Measurements from ENCODE around the gene VTI1B. TPM values are rescaled to one million over a fixed set of nuclear protein-coding genes. Genes with fewer than 3 reads are reported as not detected.
"Not testable (repeated sequence)": the region's sequence is repeated elsewhere in the genome, so short reads cannot be mapped to it uniquely, and the experiment has no call there.

Gene VTI1B
- total RNA-seq, 2 donors from 2014 or later, result 118 to 120 TPM

DNA sequence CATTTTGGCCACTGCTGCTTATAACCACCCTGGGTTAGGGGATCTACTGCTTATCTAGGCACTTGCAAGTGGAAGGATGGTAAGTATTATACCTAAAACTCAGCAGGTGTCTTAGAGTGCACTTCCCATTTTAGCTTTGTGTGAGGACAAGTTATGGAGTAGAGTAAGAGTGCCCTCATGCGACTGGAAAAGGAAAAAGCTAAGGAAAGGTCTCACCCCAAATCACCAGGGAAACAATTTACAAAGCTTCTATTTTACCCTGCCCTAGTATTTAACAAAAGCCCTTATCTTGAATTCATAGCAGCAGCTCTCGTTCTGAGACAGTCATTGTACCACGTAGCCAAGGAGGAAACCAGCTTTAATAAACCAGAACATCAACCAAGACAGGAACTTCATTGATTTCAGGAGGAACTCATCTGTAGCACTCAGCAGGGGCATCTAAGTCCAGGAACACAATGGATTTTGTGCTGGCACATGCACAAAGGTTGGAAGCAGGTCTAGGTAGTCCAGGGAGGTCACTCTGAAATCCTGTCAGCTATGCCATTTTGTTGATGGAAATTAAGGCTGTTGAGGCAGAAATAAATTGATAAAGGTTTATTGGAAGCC is 30.2 kb upstream of the VTI1B start:
- peaks cover 6% of the 10 kb centered on the region for H3K4me1 Mint-ChIP-seq
- no peaks in the 10 kb centered on the region for H3K27me3 ChIP-seq (ENCODE audit: control insufficient read depth, insufficient read depth, low read length, poor library complexity, severe bottlenecking)
- no peak overlapping the region for H3K4me3 ChIP-seq (ENCODE audit: low read length)
- H3K9me3 ChIP-seq (ENCODE audit: control insufficient read depth, low read length), result peaks cover 24% of the 10 kb centered on the region
- no peaks in the 10 kb centered on the region for H3K36me3 Mint-ChIP-seq (ENCODE audit: low read depth)
- no peaks in the 10 kb centered on the region for H3K4me1 ChIP-seq (ENCODE audit: control insufficient read depth, insufficient read depth, low read length)
- no peak overlapping the region for H3K9ac ChIP-seq (ENCODE audit: extremely low read depth, low read length, poor library complexity, severe bottlenecking)
- no peaks in the 10 kb centered on the region for H3K27me3 Mint-ChIP-seq (ENCODE audit: insufficient read depth)
- H3K27ac Mint-ChIP-seq, result no peak overlapping the region
- peak; percentile 58 for DNase-seq
- H3K27ac ChIP-seq (ENCODE audit: low read depth, low read length), result no peak overlapping the region
- TF ChIP-seq, protein P1, sequence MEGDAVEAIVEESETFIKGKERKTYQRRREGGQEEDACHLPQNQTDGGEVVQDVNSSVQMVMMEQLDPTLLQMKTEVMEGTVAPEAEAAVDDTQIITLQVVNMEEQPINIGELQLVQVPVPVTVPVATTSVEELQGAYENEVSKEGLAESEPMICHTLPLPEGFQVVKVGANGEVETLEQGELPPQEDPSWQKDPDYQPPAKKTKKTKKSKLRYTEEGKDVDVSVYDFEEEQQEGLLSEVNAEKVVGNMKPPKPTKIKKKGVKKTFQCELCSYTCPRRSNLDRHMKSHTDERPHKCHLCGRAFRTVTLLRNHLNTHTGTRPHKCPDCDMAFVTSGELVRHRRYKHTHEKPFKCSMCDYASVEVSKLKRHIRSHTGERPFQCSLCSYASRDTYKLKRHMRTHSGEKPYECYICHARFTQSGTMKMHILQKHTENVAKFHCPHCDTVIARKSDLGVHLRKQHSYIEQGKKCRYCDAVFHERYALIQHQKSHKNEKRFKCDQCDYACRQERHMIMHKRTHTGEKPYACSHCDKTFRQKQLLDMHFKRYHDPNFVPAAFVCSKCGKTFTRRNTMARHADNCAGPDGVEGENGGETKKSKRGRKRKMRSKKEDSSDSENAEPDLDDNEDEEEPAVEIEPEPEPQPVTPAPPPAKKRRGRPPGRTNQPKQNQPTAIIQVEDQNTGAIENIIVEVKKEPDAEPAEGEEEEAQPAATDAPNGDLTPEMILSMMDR (conservative IDR thresholded peaks at IDR 0.05), result peak; percentile 83
- no peaks in the 10 kb centered on the region for H3K36me3 ChIP-seq (ENCODE audit: control insufficient read depth, insufficient read depth, low read length)
- no peak overlapping the region for H3K4me3 Mint-ChIP-seq
- 0 to 6% methylated on average over 2 to 3 of the region's 3 CpGs for WGBS, 2 experiments (ENCODE audit: insufficient coverage in 1 of 2, insufficient read length in 1 of 2)
- H3K9me3 Mint-ChIP-seq, result peaks cover 22% of the 10 kb centered on the region

DNA sequence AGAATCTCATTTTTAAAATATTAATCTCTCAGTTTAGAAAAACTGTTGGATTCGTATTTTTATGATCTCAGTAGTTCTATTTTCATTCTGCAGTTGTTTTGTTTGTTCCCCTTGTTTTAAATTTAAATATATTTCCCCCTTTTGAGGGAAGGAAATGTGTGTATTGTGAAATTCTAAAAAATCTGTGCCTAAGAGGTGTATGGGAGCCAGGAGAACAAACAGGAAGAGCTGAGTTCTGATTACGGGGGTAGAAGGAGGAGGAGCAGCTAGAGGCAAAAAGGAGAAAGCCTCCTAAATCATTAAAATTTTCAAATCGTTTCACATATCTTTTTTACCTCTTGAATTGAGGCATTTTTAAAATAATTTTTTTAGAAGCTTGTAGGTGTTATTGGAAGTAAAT is 29.6 kb upstream of the VTI1B start:
- Histone ChIP-seq H3K27me3 (ENCODE audit: control insufficient read depth, insufficient read depth, low read length, poor library complexity, severe bottlenecking) (no peaks in the 10 kb centered on the region), H3K27ac (ENCODE audit: low read depth, low read length) (no peak overlapping the region), H3K4me1 (ENCODE audit: control insufficient read depth, insufficient read depth, low read length) (no peaks in the 10 kb centered on the region), H3K36me3 (ENCODE audit: control insufficient read depth, insufficient read depth, low read length) (no peaks in the 10 kb centered on the region), H3K9me3 (ENCODE audit: control insufficient read depth, low read length) (peaks cover 18% of the 10 kb centered on the region), H3K9ac (ENCODE audit: extremely low read depth, low read length, poor library complexity, severe bottlenecking) (no peak overlapping the region), H3K4me3 (ENCODE audit: low read length) (no peak overlapping the region)
- H3K27me3 Mint-ChIP-seq (ENCODE audit: insufficient read depth), result no peaks in the 10 kb centered on the region
- H3K36me3 Mint-ChIP-seq (ENCODE audit: low read depth), result no peaks in the 10 kb centered on the region
- H3K9me3 Mint-ChIP-seq, result peaks cover 16% of the 10 kb centered on the region
- no peak for DNase-seq
- WGBS, 2 experiments (ENCODE audit: insufficient coverage in 1 of 2, insufficient read length in 1 of 2), result 100% methylated on average over 2 of the region's 3 CpGs; no CpG with 5 or more reads in 1 of the 2 experiments
- TF ChIP-seq, protein P1 (conservative IDR thresholded peaks at IDR 0.05), result no peak
- H3K4me3 Mint-ChIP-seq, result no peak overlapping the region
- no peak overlapping the region for H3K27ac Mint-ChIP-seq
- H3K4me1 Mint-ChIP-seq, result peaks cover 6% of the 10 kb centered on the region

DNA sequence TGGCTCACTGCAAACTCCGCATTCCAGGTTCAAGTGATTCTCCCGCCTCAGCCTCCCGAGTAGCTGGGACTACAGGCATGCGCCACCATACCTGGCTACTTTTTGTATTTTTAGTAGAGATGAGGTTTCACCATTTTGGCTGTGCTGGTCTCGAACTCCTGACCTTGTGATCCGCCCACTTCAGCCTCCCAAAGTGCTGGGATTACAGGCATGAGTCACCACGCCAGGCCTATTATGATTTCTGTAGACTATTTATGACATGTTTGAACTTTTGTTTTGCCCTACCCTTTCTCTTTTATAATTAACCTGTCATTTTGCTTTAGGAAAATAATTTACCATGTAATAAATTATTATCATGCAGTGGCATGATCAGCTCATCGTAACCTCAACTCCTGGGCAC is 27.1 kb upstream of the VTI1B start, which contains the start of gene RDH12:
Gene RDH12, plus strand, starts transcription at position 395 of the 400 bp plus-strand sequence. CDS start 20,757 bp downstream, outside the sequence.
- not testable (repeated sequence) for H3K4me3 Mint-ChIP-seq; H3K27ac ChIP-seq (ENCODE audit: low read depth, low read length)

More for the DNA sequence above, 27.1 kb upstream of the VTI1B start, which contains the start of gene RDH12:
- H3K27me3 Mint-ChIP-seq (ENCODE audit: insufficient read depth); H3K27me3 ChIP-seq (ENCODE audit: control insufficient read depth, insufficient read depth, low read length, poor library complexity, severe bottlenecking); H3K4me3 ChIP-seq (ENCODE audit: low read length); H3K36me3 ChIP-seq (ENCODE audit: control insufficient read depth, insufficient read depth, low read length); H3K4me1 ChIP-seq (ENCODE audit: control insufficient read depth, insufficient read depth, low read length); H3K4me1 Mint-ChIP-seq; H3K9ac ChIP-seq (ENCODE audit: extremely low read depth, low read length, poor library complexity, severe bottlenecking); H3K9me3 ChIP-seq (ENCODE audit: control insufficient read depth, low read length); DNase-seq; H3K36me3 Mint-ChIP-seq (ENCODE audit: low read depth); H3K27ac Mint-ChIP-seq; H3K9me3 Mint-ChIP-seq: not testable (repeated sequence)
- WGBS, 2 experiments (ENCODE audit: insufficient coverage in 1 of 2, insufficient read length in 1 of 2), result 92 to 93% methylated on average over 6 to 7 of the region's 8 CpGs
